HAP-1 (cell line): Measurements from ENCODE around the gene FAM131A.

ENCODE experiments used
- DNase-seq, 2 experiments: peaks; one replicate each; pipeline ENCODE4 v3.0.0-alpha.2; 2016 to 2020; ENCODE audit warnings: low spot score in 2 of 2
- H3K27me3 ChIP-seq: fragments of 250-450 bp; sonication (Bioruptor Pico); 2 replicates; pipeline ENCODE4 v1.5.1; 2020; ENCODE audit warnings: low read depth, mild to moderate bottlenecking, moderate library complexity
- H3K36me3 ChIP-seq: fragments of 250-450 bp; sonication (Bioruptor Pico); replicated peaks from 2 replicates; pipeline ENCODE4 v1.5.1; 2020; ENCODE audit warnings: mild to moderate bottlenecking
- H3K4me1 ChIP-seq: fragments of 250-450 bp; sonication (Bioruptor Pico); 2 replicates; pipeline ENCODE4 v1.5.1; 2020; ENCODE audit warnings: mild to moderate bottlenecking
- H3K4me3 ChIP-seq: fragments of 250-450 bp; sonication (Bioruptor Pico); 2 replicates; pipeline ENCODE4 v1.5.1; 2020; ENCODE audit warnings: mild to moderate bottlenecking, moderate library complexity
- H3K9me3 ChIP-seq: fragments of 250-450 bp; sonication (Bioruptor Pico); 2 replicates; pipeline ENCODE4 v1.5.1; 2020; ENCODE audit warnings: mild to moderate bottlenecking, moderate library complexity
- in situ Hi-C: fragments of 300-500 bp; cut with MboI; formaldehyde crosslinking; loops from 3 replicates; pipeline ENCODE4 v1.14.3; 2020; ENCODE audit warnings: low sequenced_read_pairs, inconsistent platforms, mixed read lengths

Gene FAM131A, protein sequence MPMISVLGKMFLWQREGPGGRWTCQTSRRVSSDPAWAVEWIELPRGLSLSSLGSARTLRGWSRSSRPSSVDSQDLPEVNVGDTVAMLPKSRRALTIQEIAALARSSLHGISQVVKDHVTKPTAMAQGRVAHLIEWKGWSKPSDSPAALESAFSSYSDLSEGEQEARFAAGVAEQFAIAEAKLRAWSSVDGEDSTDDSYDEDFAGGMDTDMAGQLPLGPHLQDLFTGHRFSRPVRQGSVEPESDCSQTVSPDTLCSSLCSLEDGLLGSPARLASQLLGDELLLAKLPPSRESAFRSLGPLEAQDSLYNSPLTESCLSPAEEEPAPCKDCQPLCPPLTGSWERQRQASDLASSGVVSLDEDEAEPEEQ

GRCh38 chr3:184337399-184337714, at the start of gene FAM131A:
TSS of gene FAM131A (plus strand) at chr3:184337600. CDS start at chr3:184337631, 31 bp downstream.
- DNase-seq, result no peak
- Histone ChIP-seq H3K4me1 (no peaks in the 10 kb centered on the region), H3K9me3 (no peaks in the 10 kb centered on the region), H3K4me3 (no peak within 1 kb of the TSS), H3K36me3 (peaks cover 36% of the 10 kb centered on the region), H3K27me3 (no peaks in the 10 kb centered on the region)
- in situ Hi-C loops, result no loop called here

GRCh38 chr3:184289426-184289938, 47.9 kb upstream of the FAM131A start:
- no peak overlapping the region for H3K4me3 ChIP-seq
- no peaks in the 10 kb centered on the region for H3K9me3 ChIP-seq
- DNase-seq, result peak; percentile 45 to 83
- H3K27me3 ChIP-seq, result no peaks in the 10 kb centered on the region; the same call in 1 of the 2 replicates
- H3K4me1 ChIP-seq, result no peaks in the 10 kb centered on the region
- in situ Hi-C loops, result loop anchor here (5.0 kb wide), 1 partner anchor 397 kb away; no protein-coding TSS in a partner anchor
- H3K36me3 ChIP-seq, result no peaks in the 10 kb centered on the region

- Histone ChIP-seq H3K4me3 (no peak overlapping the region), H3K4me1 (no peaks in the 10 kb centered on the region), H3K27me3 (no peaks in the 10 kb centered on the region; the same call in 1 of the 2 replicates), H3K36me3 (no peaks in the 10 kb centered on the region), H3K9me3 (no peaks in the 10 kb centered on the region)
- in situ Hi-C loops, result no loop called here
- DNase-seq, result no peak
These were observed 47.1 kb upstream of the FAM131A start for GRCh38 chr3:184290331-184290730.

DNA sequence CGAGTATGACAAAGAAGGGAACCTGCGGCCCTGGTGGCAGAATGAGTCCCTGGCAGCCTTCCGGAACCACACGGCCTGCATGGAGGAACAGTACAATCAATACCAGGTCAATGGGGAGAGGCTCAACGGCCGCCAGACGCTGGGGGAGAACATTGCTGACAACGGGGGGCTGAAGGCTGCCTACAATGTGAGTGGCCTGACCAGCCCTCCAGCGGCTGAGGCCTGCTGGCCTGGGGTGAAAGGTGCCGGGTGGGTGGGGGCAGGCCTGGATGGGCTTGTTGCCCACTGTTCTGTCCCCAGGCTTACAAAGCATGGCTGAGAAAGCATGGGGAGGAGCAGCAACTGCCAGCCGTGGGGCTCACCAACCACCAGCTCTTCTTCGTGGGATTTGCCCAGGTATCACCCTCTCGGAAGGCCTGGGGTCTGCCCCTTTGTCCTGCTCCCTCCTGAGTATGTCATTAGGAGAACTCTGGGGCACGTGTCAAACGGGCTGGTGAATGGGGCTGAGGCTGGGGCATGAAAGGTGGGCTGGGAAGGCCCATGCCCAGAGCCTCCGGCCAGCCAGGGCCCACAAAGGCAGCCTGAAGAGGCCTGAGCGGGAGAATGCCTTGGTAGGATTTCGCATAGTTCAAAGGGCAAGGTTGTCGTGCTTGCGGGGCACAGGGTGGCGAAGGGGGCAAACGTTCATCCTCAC, 46.2 kb upstream of the FAM131A start:
- H3K4me1 ChIP-seq, result no peaks in the 10 kb centered on the region
- no peaks in the 10 kb centered on the region for H3K9me3 ChIP-seq
- no peak for DNase-seq
- H3K4me3 ChIP-seq, result no peak overlapping the region
- H3K36me3 ChIP-seq, result no peaks in the 10 kb centered on the region
- in situ Hi-C loops, result no loop called here
- no peaks in the 10 kb centered on the region; the same call in 1 of the 2 replicates for H3K27me3 ChIP-seq

GRCh38 chr3:184291738-184292445, 45.5 kb upstream of the FAM131A start:
- Histone ChIP-seq H3K36me3 (no peaks in the 10 kb centered on the region), H3K27me3 (no peaks in the 10 kb centered on the region; the same call in 1 of the 2 replicates), H3K4me1 (no peaks in the 10 kb centered on the region), H3K9me3 (no peaks in the 10 kb centered on the region), H3K4me3 (no peak overlapping the region)
- DNase-seq, result no peak
- in situ Hi-C loops, result no loop called here

- H3K27me3 ChIP-seq, result no peaks in the 10 kb centered on the region
- DNase-seq, result no peak
- peaks cover 3% of the 10 kb centered on the region; the same call in 1 of the 2 replicates for H3K4me1 ChIP-seq
- in situ Hi-C loops, result no loop called here
- H3K4me3 ChIP-seq, result no peak overlapping the region
- H3K36me3 ChIP-seq, result peaks cover 7% of the 10 kb centered on the region
- H3K9me3 ChIP-seq, result no peaks in the 10 kb centered on the region
These were observed 41.6 kb upstream of the FAM131A start for GRCh38 chr3:184295771-184296170.

- H3K4me1 ChIP-seq, result peaks cover 3% of the 10 kb centered on the region; the same call in 1 of the 2 replicates
- H3K27me3 ChIP-seq, result no peaks in the 10 kb centered on the region
- no peak for DNase-seq
- no peaks in the 10 kb centered on the region for H3K9me3 ChIP-seq
- H3K4me3 ChIP-seq, result no peak overlapping the region
- in situ Hi-C loops, result no loop called here
- peaks cover 16% of the 10 kb centered on the region for H3K36me3 ChIP-seq
These were observed 40.8 kb upstream of the FAM131A start for GRCh38 chr3:184296616-184297015.

GRCh38 chr3:184298759-184299487, 38.5 kb upstream of the FAM131A start, which contains the start of gene PSMD2:
TSS of gene PSMD2 (plus strand) at chr3:184299241. CDS start at chr3:184299267, 26 bp downstream.
- peak; percentile 91 to 99 for DNase-seq
- in situ Hi-C loops, result no loop called here
- H3K4me3 ChIP-seq, result peak within 1 kb of the TSS; percentile 94
- H3K4me1 ChIP-seq, result peaks cover 3% of the 10 kb centered on the region; the same call in 1 of the 2 replicates
- H3K9me3 ChIP-seq, result no peaks in the 10 kb centered on the region
- H3K36me3 ChIP-seq, result peaks cover 39% of the 10 kb centered on the region
- no peaks in the 10 kb centered on the region for H3K27me3 ChIP-seq

DNA sequence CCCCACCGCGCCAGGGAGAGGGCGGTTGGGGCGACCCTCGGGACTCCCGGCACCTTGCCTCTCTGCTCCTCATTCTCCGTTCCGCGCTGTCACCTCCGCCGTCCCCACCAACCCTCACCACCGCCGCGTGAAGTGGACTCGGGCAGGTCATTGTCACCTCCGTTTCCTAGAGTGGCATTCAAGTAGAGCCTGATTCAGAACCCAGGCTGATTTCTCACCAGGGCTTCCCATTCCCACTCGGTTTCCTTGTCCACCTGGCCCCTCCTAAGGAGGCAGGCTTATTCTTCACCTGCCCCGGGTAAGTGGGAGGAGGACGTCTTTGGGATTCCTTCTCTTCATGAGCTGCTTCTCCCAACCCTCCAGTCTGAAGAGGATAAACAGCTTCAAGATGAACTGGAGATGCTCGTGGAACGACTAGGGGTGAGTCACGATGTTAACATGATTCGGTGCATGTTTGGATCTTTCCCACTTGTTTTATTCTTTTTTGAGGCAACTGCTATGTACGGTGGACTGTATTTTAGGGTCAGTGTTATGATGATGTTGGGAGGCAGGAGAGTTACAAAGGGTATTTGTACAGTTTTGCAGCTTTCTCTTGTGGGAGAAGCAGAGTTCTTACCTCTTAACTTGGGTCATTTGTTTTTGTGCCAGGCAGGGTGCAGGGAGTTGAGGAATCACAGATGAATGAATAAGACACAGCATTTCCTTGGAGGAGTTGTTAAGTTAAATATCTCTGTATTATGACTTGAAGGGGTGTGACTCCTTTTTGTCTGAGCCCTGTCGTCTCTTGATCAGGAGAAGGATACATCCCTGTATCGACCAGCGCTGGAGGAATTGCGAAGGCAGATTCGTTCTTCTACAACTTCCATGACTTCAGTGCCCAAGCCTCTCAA, 37.7 kb upstream of the FAM131A start:
- H3K4me1 ChIP-seq, result peaks cover 3% of the 10 kb centered on the region; the same call in 1 of the 2 replicates
- no peak for DNase-seq
- no peaks in the 10 kb centered on the region for H3K27me3 ChIP-seq
- peaks cover 47% of the 10 kb centered on the region for H3K36me3 ChIP-seq
- in situ Hi-C loops, result no loop called here
- peak overlapping the region; percentile 94 for H3K4me3 ChIP-seq
- no peaks in the 10 kb centered on the region for H3K9me3 ChIP-seq

GRCh38 chr3:184300378-184300720, 37.1 kb upstream of the FAM131A start:
- H3K9me3 ChIP-seq, result no peaks in the 10 kb centered on the region
- no peak for DNase-seq
- in situ Hi-C loops, result no loop called here
- peaks cover 3% of the 10 kb centered on the region; the same call in 1 of the 2 replicates for H3K4me1 ChIP-seq
- H3K4me3 ChIP-seq, result peak overlapping the region; percentile 94; the same call in 1 of the 2 replicates
- H3K36me3 ChIP-seq, result peaks cover 53% of the 10 kb centered on the region
- H3K27me3 ChIP-seq, result no peaks in the 10 kb centered on the region

GRCh38 chr3:184305577-184305976, 31.8 kb upstream of the FAM131A start:
- in situ Hi-C loops, result no loop called here
- no peak for DNase-seq

DNA sequence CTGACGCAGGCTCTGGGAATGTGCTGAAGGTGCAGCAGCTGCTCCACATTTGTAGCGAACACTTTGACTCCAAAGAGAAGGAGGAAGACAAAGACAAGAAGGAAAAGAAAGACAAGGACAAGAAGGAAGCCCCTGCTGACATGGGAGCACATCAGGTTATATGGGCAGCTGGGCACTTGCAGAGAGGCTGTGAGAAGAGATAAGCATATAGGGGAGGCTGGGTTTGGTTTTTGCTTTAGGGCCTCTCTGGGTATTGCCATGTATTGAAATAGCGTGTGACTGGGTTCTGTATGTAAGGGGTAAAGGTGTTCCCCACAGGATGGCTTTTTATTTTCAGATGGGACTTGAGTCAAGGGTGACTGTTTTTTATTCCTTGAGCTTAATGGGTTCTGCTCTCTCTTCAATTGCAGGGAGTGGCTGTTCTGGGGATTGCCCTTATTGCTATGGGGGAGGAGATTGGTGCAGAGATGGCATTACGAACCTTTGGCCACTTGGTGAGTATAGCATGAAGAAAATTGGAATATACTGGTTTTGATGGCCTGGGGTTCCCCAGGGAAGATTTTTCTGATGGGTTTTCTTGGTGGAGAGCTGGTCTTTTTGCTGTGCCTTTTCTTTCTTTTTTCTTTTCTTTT, 30.9 kb upstream of the FAM131A start:
- in situ Hi-C loops, result no loop called here
- Histone ChIP-seq H3K4me1 (no peaks in the 10 kb centered on the region), H3K27me3 (no peaks in the 10 kb centered on the region), H3K4me3 (no peak overlapping the region), H3K9me3 (no peaks in the 10 kb centered on the region), H3K36me3 (peaks cover 77% of the 10 kb centered on the region)
- DNase-seq, result no peak

More at GRCh38 chr3:184305577-184305976, 31.8 kb upstream of the FAM131A start:
- Histone ChIP-seq H3K36me3 (peaks cover 86% of the 10 kb centered on the region), H3K4me1 (no peaks in the 10 kb centered on the region), H3K27me3 (no peaks in the 10 kb centered on the region), H3K9me3 (no peaks in the 10 kb centered on the region), H3K4me3 (no peak overlapping the region)
